ENCODE results near the gene UBE2O.

Gene UBE2O

GRCh38 chr17:76442341-76443338 is 10.3 kb downstream of the UBE2O start:
- no peak for TF ChIP-seq ZNF610 (tag by site-specific recombination; IDR thresholded peaks at IDR 0.05; ENCODE audit: borderline replicate concordance)
- TF ChIP-seq ZNF704 (tag by site-specific recombination; IDR thresholded peaks at IDR 0.05) = no peak
- peak; percentile 35; the same call in 1 of the 2 replicates for TF ChIP-seq ZNF10 (tag by site-specific recombination; IDR thresholded peaks at IDR 0.05)
- 0 out of 2 replicates have a peak, but pooled peaks have one; percentile 16 for TF ChIP-seq ZNF184 (tag by site-specific recombination; IDR thresholded peaks at IDR 0.05)
- ChIA-PET POLR2A (no interaction called here), CTCF (interaction anchor here (1.0 to 1.5 kb wide), 4 partner anchors 11 to 64 kb away, joined by 3 to 6 read pairs (median 4); partner anchors contain the start of gene UBE2O)
- no peak overlapping the region for H3K27ac ChIP-seq (ENCODE audit: extremely low read depth, low read depth, low read length)
- no peaks in the 10 kb centered on the region for H3K9me3 ChIP-seq (ENCODE audit: control insufficient read depth, insufficient read depth, low read depth, low read length)
- H3K4me1 ChIP-seq (ENCODE audit: control insufficient read depth, insufficient read depth, low read length) = peaks cover 53% of the 10 kb centered on the region
- H3K36me3 ChIP-seq (ENCODE audit: control insufficient read depth in 2 of 2, insufficient read depth in 1 of 2, low read length in 2 of 2) = no peaks in the 10 kb centered on the region
- no peak overlapping the region for H3K4me3 ChIP-seq (ENCODE audit: low read depth, low read length)

- Histone ChIP-seq H3K27ac (ENCODE audit: extremely low read depth, low read depth, low read length) (no peak overlapping the region), H3K4me1 (ENCODE audit: control insufficient read depth, insufficient read depth, low read length) (peaks cover 51% of the 10 kb centered on the region), H3K36me3 (ENCODE audit: control insufficient read depth in 2 of 2, insufficient read depth in 1 of 2, low read length in 2 of 2) (no peaks in the 10 kb centered on the region), H3K9me3 (ENCODE audit: control insufficient read depth, insufficient read depth, low read depth, low read length) (no peaks in the 10 kb centered on the region), H3K4me3 (ENCODE audit: low read depth, low read length) (no peak overlapping the region)
- ChIA-PET POLR2A (no interaction called here), CTCF (interaction anchor here (1.1 to 1.5 kb wide), 2 partner anchors 33 to 65 kb away, joined by 4 to 6 read pairs; no protein-coding TSS in a partner anchor)
- TF ChIP-seq MYNN (tag by site-specific recombination; IDR thresholded peaks at IDR 0.05; ENCODE audit: borderline replicate concordance) = peak; percentile 29; the same call in 1 of the 2 replicates
- TF ChIP-seq ZNF274 (IDR thresholded peaks at IDR 0.05; ENCODE audit: low read length) = no peak
- no peak for TF ChIP-seq ZNF274 (tag by site-specific recombination; IDR thresholded peaks at IDR 0.05; ENCODE audit: borderline replicate concordance)
- peak; percentile 35; the same call in 1 of the 2 replicates for TF ChIP-seq ZBTB17 (tag by site-specific recombination; IDR thresholded peaks at IDR 0.05)
These were observed 11.1 kb downstream of the UBE2O start for GRCh38 chr17:76441686-76442340.

- peaks cover 51% of the 10 kb centered on the region for H3K4me1 ChIP-seq (ENCODE audit: control insufficient read depth, insufficient read depth, low read length)
- no peak overlapping the region for H3K27ac ChIP-seq (ENCODE audit: extremely low read depth, low read depth, low read length)
- no peak for TF ChIP-seq KLF10 (tag by site-specific recombination; IDR thresholded peaks at IDR 0.05)
- TF ChIP-seq INSM2 (tag by site-specific recombination; IDR thresholded peaks at IDR 0.05) = no peak
- no peak for TF ChIP-seq ZNF426 (tag by site-specific recombination; IDR thresholded peaks at IDR 0.05)
- no peak for TF ChIP-seq ZNF639 (tag by site-specific recombination; IDR thresholded peaks at IDR 0.05)
- TF ChIP-seq OSR2 (tag by site-specific recombination; IDR thresholded peaks at IDR 0.05) = no peak
- no peak for TF ChIP-seq ZFHX2 (tag by site-specific recombination; conservative IDR thresholded peaks at IDR 0.05)
- TF ChIP-seq PRDM1 (tag by site-specific recombination; IDR thresholded peaks at IDR 0.05) = 0 out of 2 replicates have a peak, but pooled peaks have one; percentile 48
- ChIA-PET CTCF (no interaction called here), POLR2A (no interaction called here)
- H3K9me3 ChIP-seq (ENCODE audit: control insufficient read depth, insufficient read depth, low read depth, low read length) = no peaks in the 10 kb centered on the region
- no peaks in the 10 kb centered on the region for H3K36me3 ChIP-seq (ENCODE audit: control insufficient read depth in 2 of 2, insufficient read depth in 1 of 2, low read length in 2 of 2)
- H3K4me3 ChIP-seq (ENCODE audit: low read depth, low read length) = no peak overlapping the region
These were observed 12.1 kb downstream of the UBE2O start for GRCh38 chr17:76440751-76441362.
